Diencephalon (tissue), 1 donor: Measurements from ENCODE around the gene ADCY6. TPM values are rescaled to one million over a fixed set of nuclear protein-coding genes. Genes with fewer than 3 reads are reported as not detected.

Experiments used
- small RNA-seq: library from RNA; depleted of rRNA; stranded (forward); fragments of <200 nt; gene quantifications from one replicate; pipeline ENCODE3, GENCODE V24; 2014
- total RNA-seq: library from RNA; depleted of rRNA; stranded (reverse); fragments of >200 nt; gene quantifications from one replicate; pipeline ENCODE4 v1.2.3, GENCODE V29; 2014

ADCY6 gene
- 35.5 TPM for total RNA-seq

DNA sequence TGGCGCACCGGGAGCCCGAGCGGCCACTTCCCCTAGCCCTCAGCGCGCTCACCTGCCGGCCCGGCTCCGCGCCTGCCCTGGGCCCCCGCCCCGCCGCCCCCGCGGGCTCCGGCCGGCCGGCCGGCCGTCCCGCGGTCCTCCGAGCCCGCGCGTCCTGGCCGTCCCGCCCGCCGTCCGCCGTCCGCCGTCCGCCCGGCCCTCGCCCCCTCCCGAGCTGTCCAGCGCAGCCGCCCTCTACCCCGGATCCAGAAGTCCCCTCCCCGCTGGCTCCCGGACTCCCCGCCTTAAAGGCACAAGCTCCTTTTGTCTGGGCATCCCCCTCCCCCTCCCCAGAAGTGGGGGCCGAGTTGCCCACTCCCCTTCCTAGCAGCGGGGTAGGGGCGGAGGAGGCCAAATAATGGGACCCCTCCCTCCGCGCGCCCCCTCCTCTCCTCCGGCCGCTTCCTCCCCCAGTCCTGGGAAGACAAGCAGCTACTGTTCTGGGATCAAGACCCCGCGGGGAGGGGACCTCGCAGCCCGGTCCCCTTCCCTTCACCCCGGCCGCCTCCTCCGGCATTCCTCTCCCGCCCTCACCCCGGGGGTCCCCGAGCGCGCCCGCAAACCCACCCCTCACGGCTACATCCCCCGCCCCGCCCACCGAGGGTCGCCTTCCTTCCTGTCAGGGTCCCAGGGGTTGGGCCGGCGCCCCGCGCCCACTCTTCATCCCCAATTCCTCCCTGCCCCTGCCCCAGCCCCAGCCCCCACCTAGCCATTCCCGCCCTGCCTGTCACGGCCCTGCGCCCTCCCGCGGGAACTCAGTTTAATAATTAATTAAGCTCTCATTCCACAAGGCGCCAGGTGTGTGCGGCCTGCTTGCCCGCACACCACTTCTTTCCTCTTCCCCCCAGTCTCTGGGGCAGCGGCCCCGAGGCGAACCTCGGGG lies at the start of gene ADCY6:
Gene ADCY6, minus strand, starts transcription at position 236 of the 922 bp plus-strand sequence. CDS start 5,655 bp downstream, outside the sequence.

DNA sequence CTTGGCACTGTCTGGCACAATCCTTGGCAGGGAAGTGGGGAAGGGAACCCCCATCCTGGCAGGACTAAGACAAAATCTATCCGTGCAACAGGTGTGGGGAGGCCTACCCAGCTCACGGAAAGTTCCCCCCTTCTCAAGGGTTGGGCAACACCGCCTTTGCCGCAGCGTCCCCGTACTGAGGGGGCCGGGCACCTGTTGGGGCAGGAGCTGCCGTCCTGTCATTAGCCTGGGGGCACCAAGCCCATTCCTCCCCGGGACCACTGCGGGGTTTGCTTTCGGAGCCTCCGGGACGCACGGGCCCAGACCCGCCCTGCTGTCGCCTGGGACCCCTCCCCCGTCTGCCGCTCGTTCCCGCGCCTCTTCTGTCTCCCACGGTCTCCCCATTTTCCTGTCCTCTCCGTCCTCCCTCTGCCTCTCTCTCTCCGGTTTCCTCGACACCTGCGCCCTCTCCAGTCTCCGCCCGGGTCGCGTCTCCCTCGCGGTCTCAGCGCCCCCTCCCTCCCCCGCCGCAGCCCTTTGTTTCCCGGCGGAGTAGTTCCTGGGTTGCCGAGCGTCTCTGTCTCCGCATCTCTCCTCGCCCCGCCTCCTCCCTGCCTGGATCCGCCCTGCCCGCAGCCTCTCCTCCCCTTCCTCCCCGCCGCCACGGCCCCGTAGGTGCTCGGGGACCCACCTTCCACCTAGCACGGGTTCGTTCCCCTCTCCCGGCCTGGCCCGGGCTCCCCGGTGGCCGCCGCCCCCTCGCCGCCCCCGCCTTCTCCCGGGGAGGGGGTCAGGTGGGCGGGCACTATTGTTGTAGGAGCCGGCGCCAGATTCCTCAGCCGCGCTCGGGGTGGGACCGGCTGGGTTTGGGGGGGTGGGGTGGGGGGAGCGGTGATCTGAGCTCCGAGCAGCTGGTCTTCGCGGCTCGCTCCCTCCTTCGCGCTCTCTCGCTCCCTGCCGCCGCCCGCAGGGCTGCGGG lies 29.3 kb upstream of the ADCY6 start, which contains the start of gene CACNB3:
Gene CACNB3, plus strand, starts transcription at position 624 of the 958 bp plus-strand sequence. CDS start 434 bp downstream, outside the sequence.

DNA sequence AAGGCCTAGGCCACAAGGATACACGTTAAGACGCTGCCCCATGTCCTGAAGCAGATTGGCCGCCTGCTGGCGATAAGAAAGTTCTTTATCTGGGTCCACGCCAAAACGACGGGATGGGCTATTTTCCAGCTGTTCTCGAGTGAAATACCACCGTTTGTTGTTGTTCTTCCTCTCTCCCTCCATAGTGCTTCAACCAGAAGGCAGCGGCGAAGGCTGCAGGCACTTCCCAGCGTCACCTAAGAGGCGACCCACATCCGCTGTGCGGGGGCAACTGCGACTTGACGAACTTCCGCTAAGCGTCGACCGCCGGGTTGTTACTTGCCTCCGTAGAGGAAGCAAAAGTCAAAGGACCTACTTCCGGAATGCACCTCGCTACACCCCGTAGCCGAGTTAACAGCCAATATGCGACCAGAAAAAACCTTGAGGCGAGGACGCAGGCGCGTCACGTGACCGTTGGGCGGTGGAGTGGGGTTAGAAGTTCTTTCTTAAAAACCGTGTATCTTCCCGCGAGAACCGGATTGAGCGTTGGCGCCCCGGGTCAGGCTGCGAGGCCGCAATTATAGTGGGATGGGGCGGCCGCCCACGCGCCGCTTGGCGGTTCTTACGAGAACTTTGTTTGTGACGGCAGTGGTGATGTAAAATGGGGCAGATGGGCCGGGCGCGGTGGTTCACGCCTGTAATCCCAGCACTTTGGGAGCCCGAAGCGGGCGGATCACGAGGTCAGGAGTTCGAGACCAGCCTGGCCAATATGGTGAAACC lies 72.2 kb downstream of the ADCY6 start, which contains the start of gene CCNT1:
Gene CCNT1, minus strand, starts transcription at position 215 of the 759 bp plus-strand sequence. Its CDS starts 32 bp downstream, at position 183.

Small RNA genes lying within 50 kb of the gene (small RNA-seq; reads per million reads assigned to genes)
- not detected for gene MIR4701
- not detected for gene RF00019

Other genes with a start within 250 kb of the ADCY6 start
- gene LALBA, start 219.0 kb downstream of the ADCY6 start, total RNA-seq: not detected
- gene KANSL2, start 106.9 kb downstream of the ADCY6 start, total RNA-seq: 68.5 TPM
- 39.2 TPM for gene CCNT1, start 72.4 kb downstream of the ADCY6 start, total RNA-seq
- gene CACNB3, start 29.4 kb upstream of the ADCY6 start, total RNA-seq: 45.2 TPM
- gene DDX23, start 63.1 kb upstream of the ADCY6 start, total RNA-seq: 56.5 TPM
- 26.1 TPM for gene RND1, start 76.8 kb upstream of the ADCY6 start, total RNA-seq
- 7.6 TPM for gene FKBP11, start 136.4 kb upstream of the ADCY6 start, total RNA-seq
- gene ARF3, start 168.4 kb upstream of the ADCY6 start, total RNA-seq: 129 TPM
- gene WNT10B, start 182.6 kb upstream of the ADCY6 start, total RNA-seq: 9.7 TPM
- gene WNT1, start 189.2 kb upstream of the ADCY6 start, total RNA-seq: not detected
- gene DDN, start 210.3 kb upstream of the ADCY6 start, total RNA-seq: 15.0 TPM
- 37.8 TPM for gene PRKAG1, start 229.7 kb upstream of the ADCY6 start, total RNA-seq